ENCODE results near the gene CPEB1.
"Not testable (repeated sequence)": the region's sequence is repeated elsewhere in the genome, so short reads cannot be mapped to it uniquely, and the experiment has no call there.

Gene CPEB1

GRCh38 chr15:82545002-82545401, 102.2 kb downstream of the CPEB1 start:
- no peak for DNase-seq (ENCODE audit: low read depth)

GRCh38 chr15:82544431-82544830, 102.7 kb downstream of the CPEB1 start:
- no peak for DNase-seq (ENCODE audit: low read depth)

- DNase-seq (ENCODE audit: low read depth): no peak
Measured at GRCh38 chr15:82543160-82543559, 104.0 kb downstream of the CPEB1 start.

- no peak for DNase-seq (ENCODE audit: low read depth)
Measured at GRCh38 chr15:82540984-82541431, 106.2 kb downstream of the CPEB1 start.

- DNase-seq (ENCODE audit: low read depth): peak; percentile 74
Measured at GRCh38 chr15:82540055-82540983, 106.8 kb downstream of the CPEB1 start, which contains the start of gene RPS17. TSS of gene RPS17 (minus strand) at chr15:82540457. CDS start at chr15:82540428, 29 bp downstream.

GRCh38 chr15:82539691-82540054, 107.5 kb downstream of the CPEB1 start:
- no peak for DNase-seq (ENCODE audit: low read depth)

GRCh38 chr15:82538961-82539690, 108.0 kb downstream of the CPEB1 start:
- no peak for DNase-seq (ENCODE audit: low read depth)

- no peak for DNase-seq (ENCODE audit: low read depth)
Measured at GRCh38 chr15:82537351-82537908, 109.7 kb downstream of the CPEB1 start.

GRCh38 chr15:82536409-82537350, 110.5 kb downstream of the CPEB1 start:
- no peak for DNase-seq (ENCODE audit: low read depth)

GRCh38 chr15:82535566-82536408, 111.4 kb downstream of the CPEB1 start:
- DNase-seq (ENCODE audit: low read depth): no peak

GRCh38 chr15:82535151-82535550, 112.0 kb downstream of the CPEB1 start:
- not testable (repeated sequence) for DNase-seq (ENCODE audit: low read depth)

- DNase-seq (ENCODE audit: low read depth): not testable (repeated sequence)
Measured at GRCh38 chr15:82534457-82534861, 112.7 kb downstream of the CPEB1 start.

- DNase-seq (ENCODE audit: low read depth): no peak
Measured at GRCh38 chr15:82533801-82534200, 113.4 kb downstream of the CPEB1 start.

- DNase-seq (ENCODE audit: low read depth): no peak
Measured at GRCh38 chr15:82532991-82533481, 114.1 kb downstream of the CPEB1 start.

GRCh38 chr15:82532383-82532990, 114.7 kb downstream of the CPEB1 start:
- no peak for DNase-seq (ENCODE audit: low read depth)

GRCh38 chr15:82531496-82532382, 115.4 kb downstream of the CPEB1 start:
- no peak for DNase-seq (ENCODE audit: low read depth)

- DNase-seq (ENCODE audit: low read depth): no peak
Measured at GRCh38 chr15:82530606-82531379, 116.4 kb downstream of the CPEB1 start.

- no peak for DNase-seq (ENCODE audit: low read depth)
Measured at GRCh38 chr15:82530006-82530405, 117.2 kb downstream of the CPEB1 start.

Measured in HS-5 (cell line).